PFSK-1 (cell line): ENCODE data around the gene DHRS7.

Experiments
- POLR2AphosphoS5 ChIP-seq: IDR thresholded peaks from 2 replicates; pipeline ENCODE4 v1.6.1; 2012; ENCODE audit warnings: low read depth, mild to moderate bottlenecking, control low read depth, low read length, moderate library complexity
- TAF1 ChIP-seq: IDR thresholded peaks from 2 replicates; pipeline ENCODE4 v1.6.1; 2012; ENCODE audit warnings: low read length, control low read depth, borderline replicate concordance; ENCODE audit not compliant: insufficient read depth
- TF ChIP-seq, protein P1 (sequence below), 2 experiments: IDR thresholded peaks; 2 replicates each; pipeline versions ENCODE4 v1.6.1 to v1.8.0; 2011 to 2012; ENCODE audit warnings: low read depth in 2 of 2, low read length in 2 of 2, control low read depth in 1 of 2, inconsistent platforms in 1 of 2, mild to moderate bottlenecking in 1 of 2, moderate library complexity in 1 of 2; ENCODE audit not compliant: insufficient read depth in 1 of 2

GRCh38 chr14:60165547-60165876 is 314 bp upstream of the DHRS7 start:
- TF ChIP-seq, protein P1, sequence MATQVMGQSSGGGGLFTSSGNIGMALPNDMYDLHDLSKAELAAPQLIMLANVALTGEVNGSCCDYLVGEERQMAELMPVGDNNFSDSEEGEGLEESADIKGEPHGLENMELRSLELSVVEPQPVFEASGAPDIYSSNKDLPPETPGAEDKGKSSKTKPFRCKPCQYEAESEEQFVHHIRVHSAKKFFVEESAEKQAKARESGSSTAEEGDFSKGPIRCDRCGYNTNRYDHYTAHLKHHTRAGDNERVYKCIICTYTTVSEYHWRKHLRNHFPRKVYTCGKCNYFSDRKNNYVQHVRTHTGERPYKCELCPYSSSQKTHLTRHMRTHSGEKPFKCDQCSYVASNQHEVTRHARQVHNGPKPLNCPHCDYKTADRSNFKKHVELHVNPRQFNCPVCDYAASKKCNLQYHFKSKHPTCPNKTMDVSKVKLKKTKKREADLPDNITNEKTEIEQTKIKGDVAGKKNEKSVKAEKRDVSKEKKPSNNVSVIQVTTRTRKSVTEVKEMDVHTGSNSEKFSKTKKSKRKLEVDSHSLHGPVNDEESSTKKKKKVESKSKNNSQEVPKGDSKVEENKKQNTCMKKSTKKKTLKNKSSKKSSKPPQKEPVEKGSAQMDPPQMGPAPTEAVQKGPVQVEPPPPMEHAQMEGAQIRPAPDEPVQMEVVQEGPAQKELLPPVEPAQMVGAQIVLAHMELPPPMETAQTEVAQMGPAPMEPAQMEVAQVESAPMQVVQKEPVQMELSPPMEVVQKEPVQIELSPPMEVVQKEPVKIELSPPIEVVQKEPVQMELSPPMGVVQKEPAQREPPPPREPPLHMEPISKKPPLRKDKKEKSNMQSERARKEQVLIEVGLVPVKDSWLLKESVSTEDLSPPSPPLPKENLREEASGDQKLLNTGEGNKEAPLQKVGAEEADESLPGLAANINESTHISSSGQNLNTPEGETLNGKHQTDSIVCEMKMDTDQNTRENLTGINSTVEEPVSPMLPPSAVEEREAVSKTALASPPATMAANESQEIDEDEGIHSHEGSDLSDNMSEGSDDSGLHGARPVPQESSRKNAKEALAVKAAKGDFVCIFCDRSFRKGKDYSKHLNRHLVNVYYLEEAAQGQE (IDR thresholded peaks at IDR 0.05; ENCODE audit: insufficient read depth in 1 of 2, low read depth in 2 of 2, low read length in 2 of 2), result no peak
- TF ChIP-seq POLR2AphosphoS5 (no peak), TAF1 (no peak)
